OCI-LY3 (cell line): ENCODE data around the gene MFSD2A.
"Not testable (repeated sequence)": the region's sequence is repeated elsewhere in the genome, so short reads cannot be mapped to it uniquely, and the experiment has no call there.

ENCODE experiments used
- H2AFZ ChIP-seq: fragments of 200-600, 300-600 bp; shearing (Covaris generic); 2 replicates; pipeline ENCODE4 v1.6.0; 2014; ENCODE audit warnings: antibody characterized with exemption, low read depth, low read length
- H3K27ac ChIP-seq: fragments of 200-600, 300-600 bp; sonication (generic); 2 replicates; pipeline ENCODE4 v1.5.1; 2014; ENCODE audit warnings: mild to moderate bottlenecking, low read length, moderate library complexity, mixed read lengths
- H3K27me3 ChIP-seq: fragments of 200-600, 300-600 bp; sonication (generic); 2 replicates; pipeline ENCODE4 v1.6.1; 2014; ENCODE audit warnings: low read depth, low read length, mixed read lengths
- H3K36me3 ChIP-seq: fragments of 200-600, 300-600 bp; sonication (generic); replicated peaks from 2 replicates; pipeline ENCODE3; 2014; ENCODE audit warnings: low read depth, low read length, mixed read lengths
- H3K4me1 ChIP-seq: fragments of 300-600, 200-600 bp; sonication (generic); 2 replicates; pipeline ENCODE4 v1.6.1; 2014; ENCODE audit warnings: low read length, mixed read lengths
- H3K4me2 ChIP-seq: fragments of 200-600, 300-600 bp; sonication (generic); 2 replicates; pipeline ENCODE4 v1.6.1; 2014; ENCODE audit warnings: low read length, mixed read lengths
- H3K4me3 ChIP-seq: fragments of 300-600, 200-600 bp; sonication (generic); 2 replicates; pipeline ENCODE4 v1.5.1; 2014; ENCODE audit warnings: antibody characterized with exemption, mild to moderate bottlenecking, low read length, moderate library complexity
- H3K79me2 ChIP-seq: fragments of 300-600, 200-600 bp; shearing (Covaris generic); 2 replicates; pipeline ENCODE4 v1.6.1; 2014; ENCODE audit warnings: mild to moderate bottlenecking, low read length, mixed read lengths
- H3K9ac ChIP-seq: fragments of 300-600, 200-600 bp; shearing (Covaris generic); 2 replicates; pipeline ENCODE4 v1.6.0; 2014; ENCODE audit warnings: mild to moderate bottlenecking, low read length, moderate library complexity
- H3K9me3 ChIP-seq: fragments of 200-600, 300-600 bp; shearing (Covaris generic); 2 replicates; pipeline ENCODE4 v1.6.1; 2014; ENCODE audit warnings: low read length, mixed read lengths; ENCODE audit not compliant: insufficient read depth
- H4K20me1 ChIP-seq: fragments of 200-600, 300-600 bp; sonication (generic); 2 replicates; pipeline ENCODE4 v1.6.1; 2016; ENCODE audit warnings: low read length, mixed read lengths; ENCODE audit not compliant: insufficient read depth
- EZH2phosphoT487 ChIP-seq: fragments of 200-600 bp; shearing (Covaris generic); IDR thresholded peaks from 2 replicates; pipeline ENCODE4 v1.6.1; 2018; ENCODE audit warnings: antibody characterized with exemption, mixed run types, low read depth
- TF ChIP-seq, protein P1 (sequence below): fragments of 200-600, 300-600 bp; sonication (generic); IDR thresholded peaks from 2 replicates; pipeline ENCODE4 v1.5.1; 2014; ENCODE audit warnings: antibody characterized with exemption, low read length, low read depth

Gene MFSD2A

DNA sequence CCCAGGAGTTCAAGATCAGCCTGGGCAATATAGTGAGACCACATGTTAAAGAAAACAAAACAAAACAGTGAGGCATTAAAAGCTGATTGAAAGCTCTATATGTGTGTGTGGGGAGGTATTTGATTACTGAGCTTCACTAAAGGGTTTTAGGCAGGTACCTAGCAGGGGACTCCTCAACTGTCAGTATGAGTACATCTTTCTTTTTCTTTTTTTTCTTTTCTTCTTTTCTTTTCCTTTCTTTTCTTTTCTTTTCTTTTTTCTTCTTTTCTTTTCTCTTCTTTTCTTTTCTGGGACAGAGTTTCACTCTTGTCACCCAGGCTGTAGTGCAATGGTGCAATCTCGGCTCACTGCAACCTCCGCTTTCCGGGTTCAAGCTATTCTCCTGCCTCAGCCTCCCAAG, 44.7 kb upstream of the MFSD2A start:
- H3K27me3 ChIP-seq: no peaks in the 10 kb centered on the region
- no peak overlapping the region for H2AFZ ChIP-seq
- no peaks in the 10 kb centered on the region for H3K79me2 ChIP-seq
- H3K4me3 ChIP-seq: no peak overlapping the region
- no peak overlapping the region for H3K27ac ChIP-seq
- H3K4me1 ChIP-seq: peaks cover 15% of the 10 kb centered on the region
- no peak for TF ChIP-seq EZH2phosphoT487
- TF ChIP-seq, protein P1, sequence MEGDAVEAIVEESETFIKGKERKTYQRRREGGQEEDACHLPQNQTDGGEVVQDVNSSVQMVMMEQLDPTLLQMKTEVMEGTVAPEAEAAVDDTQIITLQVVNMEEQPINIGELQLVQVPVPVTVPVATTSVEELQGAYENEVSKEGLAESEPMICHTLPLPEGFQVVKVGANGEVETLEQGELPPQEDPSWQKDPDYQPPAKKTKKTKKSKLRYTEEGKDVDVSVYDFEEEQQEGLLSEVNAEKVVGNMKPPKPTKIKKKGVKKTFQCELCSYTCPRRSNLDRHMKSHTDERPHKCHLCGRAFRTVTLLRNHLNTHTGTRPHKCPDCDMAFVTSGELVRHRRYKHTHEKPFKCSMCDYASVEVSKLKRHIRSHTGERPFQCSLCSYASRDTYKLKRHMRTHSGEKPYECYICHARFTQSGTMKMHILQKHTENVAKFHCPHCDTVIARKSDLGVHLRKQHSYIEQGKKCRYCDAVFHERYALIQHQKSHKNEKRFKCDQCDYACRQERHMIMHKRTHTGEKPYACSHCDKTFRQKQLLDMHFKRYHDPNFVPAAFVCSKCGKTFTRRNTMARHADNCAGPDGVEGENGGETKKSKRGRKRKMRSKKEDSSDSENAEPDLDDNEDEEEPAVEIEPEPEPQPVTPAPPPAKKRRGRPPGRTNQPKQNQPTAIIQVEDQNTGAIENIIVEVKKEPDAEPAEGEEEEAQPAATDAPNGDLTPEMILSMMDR: no peak
- no peak overlapping the region for H3K4me2 ChIP-seq
- peaks cover 4% of the 10 kb centered on the region for H3K36me3 ChIP-seq
- H4K20me1 ChIP-seq: no peaks in the 10 kb centered on the region
- H3K9me3 ChIP-seq: peaks cover 8% of the 10 kb centered on the region; the same call in 1 of the 2 replicates
- H3K9ac ChIP-seq: no peak overlapping the region

GRCh38 chr1:39913136-39913535, 41.8 kb upstream of the MFSD2A start:
- not testable (repeated sequence) for H3K9me3 ChIP-seq, H3K27ac ChIP-seq, H4K20me1 ChIP-seq, H3K4me1 ChIP-seq, H3K4me3 ChIP-seq, H3K4me2 ChIP-seq, H3K36me3 ChIP-seq, H3K79me2 ChIP-seq, H2AFZ ChIP-seq, H3K27me3 ChIP-seq, H3K9ac ChIP-seq

GRCh38 chr1:39915499-39916129, 39.3 kb upstream of the MFSD2A start:
- H3K4me1 ChIP-seq: no peaks in the 10 kb centered on the region
- H3K27me3 ChIP-seq: no peaks in the 10 kb centered on the region
- no peak for TF ChIP-seq EZH2phosphoT487
- TF ChIP-seq, protein P1: no peak
- no peaks in the 10 kb centered on the region for H3K36me3 ChIP-seq
- H3K4me2 ChIP-seq: no peak overlapping the region
- H2AFZ ChIP-seq: no peak overlapping the region
- H3K9ac ChIP-seq: no peak overlapping the region
- no peaks in the 10 kb centered on the region for H4K20me1 ChIP-seq
- H3K27ac ChIP-seq: no peak overlapping the region
- H3K9me3 ChIP-seq: no peaks in the 10 kb centered on the region
- H3K4me3 ChIP-seq: no peak overlapping the region
- H3K79me2 ChIP-seq: no peaks in the 10 kb centered on the region

DNA sequence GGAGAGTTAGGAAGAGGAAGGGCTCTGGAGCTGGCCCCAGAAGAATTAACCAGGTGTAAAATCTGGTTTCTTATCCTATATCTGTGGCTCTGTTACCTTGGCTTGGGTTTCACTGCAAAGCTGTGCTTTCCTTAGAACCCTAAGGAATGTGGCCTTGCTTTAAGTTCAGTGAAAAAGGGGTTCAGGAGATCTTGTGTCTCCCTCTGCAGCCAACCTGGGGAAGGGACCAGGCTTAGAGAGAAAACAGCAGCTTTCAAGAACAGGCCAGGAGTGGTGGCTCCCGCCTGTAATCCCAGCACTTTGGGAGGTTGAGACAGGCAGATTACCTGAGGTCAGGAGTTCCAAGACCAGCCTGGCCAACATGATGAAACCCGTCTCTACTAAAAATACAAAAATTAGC, 37.1 kb upstream of the MFSD2A start:
- H3K9me3 ChIP-seq: no peaks in the 10 kb centered on the region
- H3K27me3 ChIP-seq: no peaks in the 10 kb centered on the region
- TF ChIP-seq, protein P1: 0 out of 2 replicates have a peak, but pooled peaks have one; percentile 5
- no peak for TF ChIP-seq EZH2phosphoT487
- H4K20me1 ChIP-seq: no peaks in the 10 kb centered on the region
- H3K4me2 ChIP-seq: no peak overlapping the region
- H3K4me1 ChIP-seq: no peaks in the 10 kb centered on the region
- H3K9ac ChIP-seq: no peak overlapping the region
- no peaks in the 10 kb centered on the region for H3K36me3 ChIP-seq
- no peak overlapping the region for H3K4me3 ChIP-seq
- H3K27ac ChIP-seq: no peak overlapping the region
- H2AFZ ChIP-seq: no peak overlapping the region
- H3K79me2 ChIP-seq: no peaks in the 10 kb centered on the region
